Hindlimb muscle (tissue), 1 donor: Measurements from ENCODE around the gene ZNHIT1. TPM values are rescaled to one million over a fixed set of nuclear protein-coding genes. Genes with fewer than 3 reads are reported as not detected.
A peak's percentile ranks its signal among the peaks of the same experiment; 100 is the strongest.

ENCODE experiments used
- DNase-seq: peaks from one replicate; pipeline ENCODE4 v3.0.0-alpha.2; 2013
- polyA plus RNA-seq: library from polyadenylated mRNA; unstranded; fragments of 120-200 nt; gene quantifications from one replicate; pipeline ENCODE4 v1.2.1, GENCODE V29; 2013; ENCODE audit not compliant: insufficient read length

ZNHIT1 gene
- polyA plus RNA-seq, 1 donor, result 48.3 TPM

GRCh38 chr7:101220295-101220694 lies 2.3 kb downstream of the ZNHIT1 start:
- DNase-seq, result no peak

GRCh38 chr7:101222275-101222830 lies 4.4 kb downstream of the ZNHIT1 start:
- no peak for DNase-seq

GRCh38 chr7:101223528-101223927 lies 5.6 kb downstream of the ZNHIT1 start:
- DNase-seq, result no peak

GRCh38 chr7:101225650-101226049 lies 7.7 kb downstream of the ZNHIT1 start:
- DNase-seq, result no peak

GRCh38 chr7:101226721-101227120 lies 8.8 kb downstream of the ZNHIT1 start:
- no peak for DNase-seq

GRCh38 chr7:101231644-101232043 lies 13.7 kb downstream of the ZNHIT1 start:
- DNase-seq, result no peak

GRCh38 chr7:101232141-101232850 lies 14.3 kb downstream of the ZNHIT1 start:
- DNase-seq, result no peak

- no peak for DNase-seq
Measured at GRCh38 chr7:101233907-101234547, 16.1 kb downstream of the ZNHIT1 start.

- no peak for DNase-seq
Measured at GRCh38 chr7:101234636-101235035, 16.7 kb downstream of the ZNHIT1 start.

GRCh38 chr7:101235050-101235449 lies 17.1 kb downstream of the ZNHIT1 start:
- DNase-seq, result no peak

- DNase-seq, result no peak
Measured at GRCh38 chr7:101235522-101235921, 17.6 kb downstream of the ZNHIT1 start.

- no peak for DNase-seq
Measured at GRCh38 chr7:101236292-101236835, 18.4 kb downstream of the ZNHIT1 start.

GRCh38 chr7:101237206-101238067 lies 19.5 kb downstream of the ZNHIT1 start, which contains the start of gene CLDN15:
Gene CLDN15 (minus strand): TSS chr7:101237802. CDS start chr7:101237581, 221 bp downstream.
- peak; percentile 71 for DNase-seq

GRCh38 chr7:101238226-101239182 lies 20.5 kb downstream of the ZNHIT1 start:
- DNase-seq, result no peak

GRCh38 chr7:101239191-101239950 lies 21.4 kb downstream of the ZNHIT1 start:
- no peak for DNase-seq

- no peak for DNase-seq
Measured at GRCh38 chr7:101239951-101240220, 21.9 kb downstream of the ZNHIT1 start.

GRCh38 chr7:101240226-101241014 lies 22.5 kb downstream of the ZNHIT1 start:
- DNase-seq, result no peak

- no peak for DNase-seq
Measured at GRCh38 chr7:101241015-101241363, 23.0 kb downstream of the ZNHIT1 start.

GRCh38 chr7:101241443-101242349 lies 23.7 kb downstream of the ZNHIT1 start:
- DNase-seq, result no peak
